Stimulated activated CD4-positive, alpha-beta T cell treated with anti-CD3 and anti-CD28 coated beads, Interleukin-12 subunit alpha, Interleukin-12 subunit beta, amount 100 ng/mL, for 48 hours (primary cell): ENCODE results near the gene SLC36A1.
A peak's percentile ranks its signal among the peaks of the same experiment; 100 is the strongest.
"Not testable (repeated sequence)": the region's sequence is repeated elsewhere in the genome, so short reads cannot be mapped to it uniquely, and the experiment has no call there.

ENCODE experiments used
- DNase-seq, 3 donors: peaks; one replicate each; pipeline ENCODE4 v3.0.0-alpha.2; 2020; ENCODE audit warnings: low read depth in 2 of 3, low spot score in 1 of 3

Gene SLC36A1

DNA sequence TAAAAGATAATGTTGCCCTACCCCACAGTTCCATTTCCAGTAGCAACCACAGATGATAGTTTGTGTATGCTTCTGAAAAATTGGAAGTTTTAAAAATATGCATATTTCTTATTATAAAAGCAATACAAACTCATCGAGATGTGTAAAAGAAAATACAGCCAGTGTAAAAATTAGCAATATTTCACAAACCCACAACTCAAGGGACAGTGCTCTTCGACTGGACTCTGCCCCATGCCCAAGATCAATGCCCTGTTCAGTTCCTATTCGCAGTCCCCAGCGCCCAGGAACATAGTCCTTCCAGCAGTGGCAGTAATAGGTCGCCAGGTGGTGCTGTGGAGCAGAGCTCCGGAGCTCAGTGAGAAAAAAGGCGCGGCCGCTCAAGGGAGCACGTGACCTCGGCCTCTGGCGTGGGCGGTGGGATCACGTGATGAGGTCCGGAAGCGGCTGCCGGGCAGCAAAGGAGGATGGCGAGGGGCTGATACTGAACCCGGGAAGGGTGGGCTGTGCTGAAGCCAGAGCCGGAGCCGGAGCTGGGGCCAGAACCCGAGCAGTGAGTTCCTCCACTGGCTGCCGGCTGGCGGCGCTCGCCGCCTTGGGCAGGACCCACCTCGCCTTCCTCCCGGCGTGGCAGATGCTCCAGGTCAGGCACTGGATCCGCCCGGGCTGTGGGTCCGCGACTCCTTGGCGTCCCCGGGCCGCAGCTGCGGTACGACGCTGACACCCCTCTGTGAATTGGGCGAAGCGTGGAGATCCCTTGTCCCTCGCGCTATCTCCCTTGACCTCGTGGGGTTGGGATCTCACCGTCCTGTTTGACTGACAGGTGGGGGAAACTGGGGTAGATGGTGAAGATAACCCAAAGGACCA, at the start of gene SLC36A1:
TSS of gene SLC36A1 (plus strand) at position 430 of the 864 bp plus-strand sequence. CDS start 11,190 bp downstream, outside the sequence.
- peak; percentile 91 to 97 (median 95) for DNase-seq

DNA sequence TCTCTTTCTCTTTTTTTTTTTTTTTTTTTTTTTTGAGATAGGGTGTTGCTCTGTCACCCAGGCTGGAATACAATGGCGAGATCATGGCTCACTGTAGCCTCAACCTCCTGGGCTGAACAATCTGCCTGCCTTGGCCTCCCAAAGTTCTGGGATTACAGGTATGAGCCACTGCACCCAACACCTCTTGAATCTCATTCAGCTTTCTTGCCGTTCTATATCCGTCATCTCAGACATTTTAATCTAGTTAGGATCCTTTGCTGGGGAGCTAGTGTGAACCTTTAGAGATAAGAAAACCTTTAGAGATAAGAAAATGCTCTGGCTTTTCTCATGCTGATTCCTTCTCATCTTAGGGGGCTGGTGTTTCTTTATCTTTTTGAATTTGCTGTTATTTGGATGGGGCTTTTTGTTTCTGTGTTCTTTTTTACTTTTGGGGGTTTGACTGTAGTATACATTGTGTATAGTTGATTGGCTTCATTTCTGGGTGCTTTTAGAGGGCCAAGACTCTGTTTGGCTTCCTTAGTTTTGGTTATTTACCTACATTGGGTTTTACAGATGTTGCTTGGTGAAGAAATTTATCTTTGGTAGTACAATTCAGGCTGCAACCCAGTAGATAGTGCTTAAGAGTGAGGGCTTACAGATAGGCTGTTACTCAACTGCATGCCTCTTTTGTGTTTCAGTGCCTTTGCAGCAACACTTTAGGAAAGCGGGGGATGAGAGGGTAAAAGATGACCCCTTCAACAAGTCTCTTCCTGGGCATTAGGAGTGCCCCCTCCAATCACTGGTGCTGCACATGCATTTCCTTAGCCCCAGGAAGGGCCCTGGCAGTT, 41.9 kb upstream of the SLC36A1 start:
- DNase-seq, result no peak

DNA sequence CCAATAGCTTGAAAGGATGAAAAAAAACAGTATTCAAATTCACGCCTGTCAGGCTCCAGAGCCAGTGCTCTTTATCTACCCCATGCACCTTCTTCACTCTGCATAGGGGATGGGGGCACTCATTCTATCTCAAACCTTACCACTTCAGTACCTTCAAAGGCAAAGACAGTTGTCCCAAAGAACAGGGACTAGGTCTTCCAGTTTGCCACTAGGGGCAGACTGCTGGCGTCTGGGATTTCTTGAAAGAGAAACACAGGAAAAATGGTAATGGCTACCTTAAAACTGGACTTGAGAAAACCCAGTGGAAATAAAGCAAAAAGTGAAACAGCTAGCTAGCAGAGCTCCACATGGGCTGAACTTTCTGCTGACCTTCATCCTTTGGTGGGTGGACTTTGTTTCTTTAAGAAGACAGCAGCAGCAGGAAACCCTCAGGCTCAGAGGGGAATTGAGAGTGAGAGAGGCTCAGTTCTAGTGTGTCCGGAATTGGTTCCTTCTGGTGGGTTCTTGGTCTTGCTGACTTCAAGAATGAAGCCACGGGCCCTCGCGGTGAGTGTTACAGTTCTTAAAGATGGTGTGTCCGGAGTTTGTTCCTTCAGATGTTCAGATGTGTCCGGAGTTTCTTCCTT, 41.0 kb upstream of the SLC36A1 start:
- no peak for DNase-seq

DNA sequence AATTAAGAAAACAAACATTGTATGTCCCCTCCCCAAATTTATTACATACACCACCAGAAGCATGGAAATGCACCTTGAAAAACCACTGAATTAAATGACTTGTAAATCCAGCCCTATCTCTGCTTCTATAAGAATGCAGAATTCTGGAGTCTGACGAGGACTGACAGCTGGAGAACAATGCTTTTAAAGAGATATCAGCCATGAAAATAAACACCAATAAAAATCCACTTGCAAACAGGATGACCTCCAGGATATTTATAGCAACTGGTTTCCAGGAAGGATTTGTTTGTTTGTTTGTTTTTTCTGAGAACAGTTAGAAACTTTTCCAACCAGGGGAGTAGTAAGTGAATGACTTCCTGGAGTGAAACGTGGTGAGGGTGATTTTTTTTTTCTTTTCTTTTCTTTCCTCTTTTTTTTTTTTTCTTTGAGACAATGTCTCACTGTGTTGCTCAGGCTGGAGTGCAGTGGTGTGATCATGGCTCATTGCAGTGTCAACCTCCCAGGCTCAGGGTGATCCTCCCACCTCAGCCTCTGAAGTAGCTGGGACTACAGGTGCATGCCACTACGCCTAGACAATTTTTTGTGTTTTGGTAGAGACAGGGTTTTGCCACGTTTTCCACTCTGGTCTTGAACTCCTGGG, 38.7 kb upstream of the SLC36A1 start:
- no peak for DNase-seq

DNA sequence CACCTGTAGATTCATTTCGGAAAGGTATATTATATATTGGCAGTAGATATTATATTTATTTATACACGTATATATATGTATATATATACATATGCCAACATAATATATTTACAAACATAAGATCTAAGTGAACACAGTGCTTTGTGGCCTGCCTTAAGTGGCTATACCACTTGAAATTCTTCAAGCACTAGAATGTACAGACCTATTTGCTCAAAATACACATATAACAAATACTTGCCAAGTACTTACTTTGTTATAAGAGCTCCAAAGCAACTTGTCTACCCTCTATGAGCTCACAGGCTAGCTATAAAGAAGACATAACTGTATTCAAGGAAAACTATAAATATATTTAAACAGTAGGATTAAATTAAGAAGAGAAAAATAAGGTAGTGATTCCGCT, 33.6 kb upstream of the SLC36A1 start:
- no peak for DNase-seq

DNA sequence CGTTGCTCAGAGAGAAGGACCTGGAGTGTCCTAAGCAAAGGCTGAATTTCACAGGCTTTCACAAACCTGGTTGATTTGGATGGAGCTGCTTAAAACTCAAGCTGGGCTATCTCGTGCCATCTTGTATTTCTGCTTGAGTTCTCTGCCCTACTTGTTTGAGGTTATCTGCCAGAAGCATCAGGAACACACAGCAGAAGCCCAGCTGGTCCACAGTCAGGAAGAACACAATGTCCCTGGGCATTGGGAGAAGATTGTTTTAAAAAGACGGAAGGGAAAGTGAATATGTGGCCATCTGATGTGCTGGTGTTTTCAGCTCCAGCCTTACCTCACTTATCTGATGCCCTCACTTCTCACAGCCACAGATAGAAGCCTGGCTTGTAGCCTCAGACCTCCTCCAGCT, 32.9 kb upstream of the SLC36A1 start:
- DNase-seq, result no peak

DNA sequence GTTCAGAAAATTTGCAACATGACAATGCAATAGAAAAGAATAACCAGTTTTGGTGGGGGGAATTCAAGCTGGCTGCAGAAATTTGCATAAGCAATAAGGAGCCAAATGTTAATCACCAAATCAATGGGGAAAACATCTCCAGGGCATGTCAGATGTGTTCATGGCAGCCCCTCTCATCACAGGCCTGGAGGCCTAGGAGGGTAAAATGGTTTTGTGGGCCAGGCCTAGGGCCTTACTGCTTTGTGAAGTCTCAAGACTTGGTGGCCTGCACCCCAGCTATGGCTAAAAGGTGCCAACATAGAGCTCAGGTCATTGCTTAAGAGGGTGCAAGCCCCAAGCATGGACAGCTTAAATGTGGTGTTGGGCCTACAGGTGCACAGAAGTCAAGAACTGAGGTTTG, 29.7 kb upstream of the SLC36A1 start:
- no peak for DNase-seq

DNA sequence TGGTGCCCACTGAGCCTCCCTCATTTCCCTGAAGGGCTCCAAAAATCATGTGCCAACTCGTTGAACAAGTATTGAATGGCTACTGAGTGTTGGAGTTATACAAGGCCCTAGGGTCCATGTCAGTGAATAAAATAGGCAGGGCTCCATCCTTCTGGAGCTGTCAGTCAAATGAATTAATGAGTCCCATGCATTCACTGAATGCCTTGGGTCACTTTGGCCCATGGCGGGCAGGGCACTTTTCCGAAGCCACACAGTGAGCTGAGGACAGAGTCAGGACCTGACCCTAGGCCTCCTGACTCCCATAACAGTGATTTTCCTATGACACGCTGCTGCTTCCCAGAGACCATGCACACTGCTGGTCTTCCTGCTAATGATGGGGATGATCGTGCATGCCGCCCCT, 27.3 kb upstream of the SLC36A1 start:
- DNase-seq, result no peak

DNA sequence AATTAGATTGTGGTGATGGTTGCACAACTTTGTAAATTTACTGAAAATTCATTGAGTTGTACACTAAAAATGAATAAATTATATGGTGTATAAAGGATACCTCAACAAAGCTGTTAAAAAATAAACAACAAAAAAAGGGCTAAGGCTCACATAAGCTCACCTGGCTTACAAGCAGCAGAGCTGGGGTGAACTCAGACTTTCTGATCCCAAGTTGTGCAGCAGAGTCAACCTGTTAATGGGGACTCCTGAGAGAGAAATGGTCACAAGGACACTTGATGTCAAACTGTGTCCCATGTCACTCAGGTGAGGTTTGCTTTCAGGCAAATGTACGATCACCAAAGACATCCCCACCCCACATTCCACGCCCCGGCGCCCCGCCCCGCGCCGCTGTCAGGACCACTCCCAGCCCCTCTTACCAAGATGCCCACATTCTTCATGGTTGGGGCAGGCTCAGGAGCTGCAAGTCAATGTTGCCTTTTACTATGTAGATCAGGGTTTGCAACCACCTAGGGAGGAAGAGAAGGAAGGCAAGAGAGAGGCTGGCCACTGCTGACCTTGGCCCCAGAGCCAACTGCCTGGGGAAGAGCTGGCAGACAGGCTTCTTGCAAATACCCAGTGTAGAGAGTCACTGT, 22.4 kb upstream of the SLC36A1 start:
- no peak for DNase-seq

DNA sequence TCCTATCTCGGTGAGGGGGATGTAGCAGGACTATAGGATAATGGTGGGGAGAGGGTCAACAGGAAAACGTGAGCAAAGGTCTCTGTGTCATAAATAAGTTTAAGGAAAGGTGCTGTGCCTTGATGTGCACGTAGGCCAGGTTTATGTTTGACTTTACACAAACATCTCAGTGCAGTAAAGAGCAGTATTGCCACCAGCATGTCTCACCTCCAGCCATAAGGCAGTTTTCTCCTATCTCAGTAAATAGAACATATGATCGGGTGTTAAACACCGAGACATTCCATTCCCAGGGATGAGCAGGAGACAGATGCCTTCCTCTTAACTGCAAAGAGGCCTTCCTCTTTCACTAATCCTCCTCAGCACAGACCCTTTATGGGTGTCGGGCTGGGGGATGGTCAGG, 21.1 kb upstream of the SLC36A1 start:
- DNase-seq, result not testable (repeated sequence)

DNA sequence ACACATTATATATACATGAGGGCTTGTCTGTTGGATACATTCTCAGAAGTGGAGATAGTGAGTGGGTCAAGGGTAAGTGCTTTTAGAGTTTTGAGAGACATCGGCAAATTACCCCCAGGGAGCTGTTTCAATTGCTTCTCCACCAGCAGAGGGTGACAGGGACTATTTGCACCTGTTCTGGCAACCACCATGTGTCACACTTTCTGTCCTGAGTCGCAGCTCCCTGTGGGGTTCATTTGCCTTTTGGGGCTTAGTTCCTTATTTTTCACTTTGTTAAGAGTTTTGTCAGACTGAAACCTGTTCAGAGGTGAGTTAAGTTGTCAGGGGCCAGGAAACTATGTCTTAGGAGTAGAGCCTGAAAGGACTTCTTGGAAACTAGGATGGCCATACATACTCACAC, 20.1 kb upstream of the SLC36A1 start:
- DNase-seq, result peak in 1 of 3 donors; percentile 1

DNA sequence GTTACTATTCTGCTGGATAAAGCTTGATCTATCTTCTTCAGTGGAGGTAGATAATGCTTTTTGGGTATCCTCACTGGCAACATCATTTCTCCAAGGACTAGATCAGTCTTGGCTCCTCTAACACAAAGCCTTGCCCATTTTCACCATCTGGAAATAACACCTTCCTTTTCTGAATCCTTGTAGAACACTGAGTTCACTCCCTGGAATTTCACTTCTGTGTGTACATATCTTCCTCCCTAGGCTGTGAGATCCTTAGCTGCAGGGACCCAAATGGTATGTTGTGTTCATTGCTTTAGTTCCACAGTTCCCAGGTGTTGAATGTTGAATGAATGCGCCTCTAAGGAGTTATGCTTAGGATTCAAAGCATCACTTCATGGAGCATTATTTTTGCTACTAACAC, 16.7 kb upstream of the SLC36A1 start:
- no peak for DNase-seq

DNA sequence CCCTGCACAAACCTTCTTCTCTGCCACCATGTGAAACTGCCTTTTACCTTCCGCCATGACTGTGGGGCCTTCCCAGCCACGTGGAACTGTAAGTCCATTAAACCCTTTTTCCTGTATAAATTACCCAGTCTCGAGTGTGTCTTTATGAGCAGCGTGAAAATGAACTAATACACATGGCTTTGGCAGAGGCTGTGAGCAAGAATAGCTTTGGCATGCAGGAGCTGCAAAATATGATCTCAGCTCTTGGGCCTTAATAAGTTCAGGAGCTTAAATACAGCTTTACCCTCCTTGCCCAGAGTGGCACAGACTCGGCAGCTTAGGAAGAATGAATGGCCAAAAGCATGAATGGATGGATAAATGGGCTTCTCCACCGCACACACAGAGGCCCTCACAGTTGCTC, 15.7 kb upstream of the SLC36A1 start:
- no peak for DNase-seq

DNA sequence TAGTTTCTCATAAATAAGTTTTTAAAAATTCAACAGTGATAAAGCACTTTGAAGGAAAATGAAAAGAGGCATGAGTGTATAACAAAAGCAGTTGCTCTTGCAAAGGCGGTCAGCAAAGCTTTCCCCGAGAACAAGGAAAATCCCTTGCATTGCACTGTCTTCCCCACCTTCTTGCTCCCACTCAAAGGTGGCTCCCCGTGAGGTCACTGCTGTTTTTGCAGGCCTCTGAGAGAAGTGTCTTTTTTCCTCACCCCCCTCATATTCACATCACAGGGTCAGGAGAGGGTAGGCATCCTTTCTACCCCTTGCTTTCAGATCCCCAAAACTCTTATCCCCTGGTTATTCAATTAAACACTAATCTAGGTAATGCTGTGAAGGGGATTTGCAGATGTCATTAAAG, 15.2 kb upstream of the SLC36A1 start:
- no peak for DNase-seq

DNA sequence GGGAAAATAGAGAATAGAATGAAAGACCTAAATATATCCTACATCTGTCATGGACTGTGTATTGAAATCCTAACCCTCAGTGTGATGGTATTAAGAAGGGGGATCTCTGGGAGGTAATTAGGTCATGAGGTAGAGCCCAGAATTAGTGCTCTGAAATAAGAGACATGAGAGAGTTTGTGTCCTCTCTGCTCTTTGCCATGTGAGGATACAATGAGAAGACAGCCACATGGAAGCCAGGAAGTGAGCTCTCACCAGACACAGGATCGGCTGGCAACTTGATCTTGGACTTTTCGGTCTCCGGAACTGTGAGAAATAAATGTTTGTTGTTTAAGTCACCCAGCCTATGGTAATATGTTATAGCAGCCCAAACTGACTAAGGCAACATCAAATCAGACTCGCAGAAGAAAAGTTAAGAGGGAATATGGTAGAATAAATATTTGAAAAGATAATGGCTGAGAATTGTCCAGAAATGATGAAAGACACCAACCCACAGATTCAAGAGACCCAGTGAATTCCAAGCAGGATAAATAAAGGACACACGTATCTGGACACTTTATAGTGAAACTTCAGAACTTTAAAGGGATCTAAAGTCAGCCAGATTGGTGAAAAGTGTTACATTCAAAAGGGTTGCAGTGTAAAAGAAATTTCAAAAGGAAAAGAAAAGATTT, 12.7 kb upstream of the SLC36A1 start:
- DNase-seq, result no peak

DNA sequence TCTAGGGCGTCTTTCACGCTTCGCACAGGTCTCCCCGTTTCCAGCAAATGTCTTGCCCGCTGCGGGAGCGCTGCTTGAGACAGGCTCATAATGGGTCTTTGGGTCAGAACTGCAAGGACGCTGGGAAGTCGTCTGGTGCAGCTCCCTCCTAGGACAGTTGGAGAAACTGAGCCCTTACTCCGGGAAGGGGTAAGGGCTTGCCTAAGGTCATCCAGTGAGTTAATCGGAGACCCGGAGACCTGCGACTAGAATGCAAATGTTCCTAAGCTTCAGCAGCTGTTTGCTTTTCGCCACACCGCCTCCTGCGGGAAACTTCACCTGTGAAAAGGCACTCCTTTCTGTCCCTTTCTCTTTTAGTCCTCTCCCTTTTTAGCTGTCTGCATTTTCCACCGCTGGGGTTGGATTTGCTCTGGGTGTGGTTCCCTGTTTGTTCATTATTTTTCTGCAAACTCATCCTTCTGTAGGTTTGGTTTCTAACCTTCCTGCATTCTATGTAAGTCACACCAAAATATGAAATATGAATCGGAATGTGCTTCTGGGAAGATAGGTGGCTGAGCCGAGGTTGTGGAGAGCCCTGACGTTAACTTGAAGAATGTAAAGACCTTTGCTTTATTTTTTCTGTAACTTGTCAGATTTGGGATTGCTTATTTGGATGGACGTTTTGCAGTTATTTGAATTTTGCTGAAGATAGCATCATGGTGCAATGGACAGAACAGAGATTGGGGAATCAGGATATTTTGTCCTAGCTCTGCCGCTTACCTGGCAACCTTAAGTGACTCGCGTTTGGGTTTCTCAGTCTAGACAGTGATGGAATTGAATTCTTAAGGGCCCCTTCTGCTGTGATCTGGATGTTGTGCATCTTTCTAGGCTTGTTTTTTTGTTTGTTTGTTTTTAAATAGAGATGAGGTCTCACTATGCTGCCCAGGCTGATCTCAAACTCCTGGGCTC, 909 bp downstream of the SLC36A1 start:
- DNase-seq, result peak in 2 of 3 donors; percentile 5

DNA sequence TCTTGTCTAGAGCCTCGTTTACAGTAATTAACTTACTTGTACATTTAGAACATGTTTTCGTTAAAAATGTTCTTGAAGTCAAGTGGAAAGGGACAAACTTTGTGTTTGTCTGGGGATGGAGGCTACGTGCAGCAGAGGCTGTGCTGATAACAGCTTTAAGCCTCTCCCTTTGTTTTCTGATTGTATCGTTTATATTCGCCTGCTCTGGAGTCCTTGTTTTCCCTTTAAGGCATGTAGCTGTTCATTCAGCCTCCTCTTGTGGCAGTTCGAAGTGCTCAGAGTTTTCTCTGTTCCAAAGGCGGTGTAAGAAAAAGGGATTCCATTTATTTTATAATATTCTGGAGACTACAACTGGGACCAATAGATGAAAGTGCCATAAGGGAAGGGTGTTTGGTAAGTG, 1.9 kb downstream of the SLC36A1 start:
- DNase-seq, result no peak

DNA sequence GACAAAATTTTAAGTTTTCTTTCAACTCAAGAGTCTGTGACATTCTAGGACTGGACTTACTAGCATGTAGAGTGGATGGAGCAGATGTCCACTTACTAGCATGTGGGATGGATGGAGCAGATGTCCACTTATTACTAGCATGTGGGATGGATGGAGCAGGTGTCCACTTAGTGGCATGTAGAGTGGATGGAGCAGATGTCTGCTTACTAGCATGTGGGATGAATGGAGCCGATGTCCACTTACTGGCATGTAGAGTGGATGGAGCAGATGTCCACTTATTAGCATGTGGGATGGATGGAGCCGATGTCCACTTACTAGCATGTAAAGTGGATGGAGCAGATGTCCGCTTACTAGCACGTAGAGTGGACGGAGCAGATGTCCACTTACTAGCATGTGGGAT, 2.4 kb downstream of the SLC36A1 start:
- DNase-seq, result no peak

DNA sequence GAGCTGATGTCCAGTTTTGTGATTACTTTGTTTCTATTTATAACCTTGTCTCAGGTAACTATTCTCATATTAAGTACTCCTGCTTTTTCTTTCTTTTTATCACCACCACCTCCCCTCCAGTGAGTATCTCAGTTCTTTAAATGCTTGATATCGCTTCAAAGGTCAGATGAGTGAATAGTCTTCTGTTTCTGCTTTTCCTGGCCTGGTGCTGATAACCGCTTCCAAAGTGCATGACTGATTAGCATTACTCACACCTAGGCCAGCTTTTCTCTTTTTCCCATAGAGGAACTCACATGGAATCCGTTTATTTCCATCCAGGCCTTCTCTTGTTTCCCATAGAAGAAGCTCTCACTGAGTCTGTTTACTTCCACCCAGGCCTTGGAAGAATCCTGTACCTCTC, 3.2 kb downstream of the SLC36A1 start:
- no peak for DNase-seq
